GM18520 (cell line): Measurements from ENCODE around the gene OR4F15.
"Not testable (repeated sequence)": the region's sequence is repeated elsewhere in the genome, so short reads cannot be mapped to it uniquely, and the experiment has no call there.

ENCODE experiments used
- ATAC-seq: cut with Tn5 transposase; IDR thresholded peaks from one replicate; pipeline ENCODE4 v1.9.1; 2021; ENCODE audit not compliant: unreplicated experiment

OR4F15 gene, protein sequence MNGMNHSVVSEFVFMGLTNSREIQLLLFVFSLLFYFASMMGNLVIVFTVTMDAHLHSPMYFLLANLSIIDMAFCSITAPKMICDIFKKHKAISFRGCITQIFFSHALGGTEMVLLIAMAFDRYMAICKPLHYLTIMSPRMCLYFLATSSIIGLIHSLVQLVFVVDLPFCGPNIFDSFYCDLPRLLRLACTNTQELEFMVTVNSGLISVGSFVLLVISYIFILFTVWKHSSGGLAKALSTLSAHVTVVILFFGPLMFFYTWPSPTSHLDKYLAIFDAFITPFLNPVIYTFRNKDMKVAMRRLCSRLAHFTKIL

DNA sequence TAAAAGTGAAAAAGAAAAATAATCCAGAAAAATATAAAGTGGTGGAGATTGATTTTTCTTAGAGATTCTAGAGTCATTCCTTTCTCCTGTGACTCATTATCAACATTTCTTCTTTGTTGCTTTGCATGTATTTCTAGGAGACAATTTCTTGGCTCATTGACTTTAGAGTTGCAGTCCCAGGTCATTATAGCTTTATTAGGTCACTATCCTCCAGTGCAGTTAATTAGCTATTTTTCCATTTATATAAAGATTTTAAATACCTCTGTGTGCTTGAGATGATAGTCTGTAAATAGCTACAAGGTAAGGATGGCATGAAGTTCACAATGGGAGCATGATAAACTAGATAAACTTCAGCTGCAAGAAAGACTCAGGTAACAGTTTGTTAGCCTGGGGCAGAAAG, at the start of gene OR4F15:
Gene OR4F15 (plus strand): TSS at position 301 of the 400 bp plus-strand sequence. CDS start 5,985 bp downstream, outside the sequence.
- no peak for ATAC-seq

DNA sequence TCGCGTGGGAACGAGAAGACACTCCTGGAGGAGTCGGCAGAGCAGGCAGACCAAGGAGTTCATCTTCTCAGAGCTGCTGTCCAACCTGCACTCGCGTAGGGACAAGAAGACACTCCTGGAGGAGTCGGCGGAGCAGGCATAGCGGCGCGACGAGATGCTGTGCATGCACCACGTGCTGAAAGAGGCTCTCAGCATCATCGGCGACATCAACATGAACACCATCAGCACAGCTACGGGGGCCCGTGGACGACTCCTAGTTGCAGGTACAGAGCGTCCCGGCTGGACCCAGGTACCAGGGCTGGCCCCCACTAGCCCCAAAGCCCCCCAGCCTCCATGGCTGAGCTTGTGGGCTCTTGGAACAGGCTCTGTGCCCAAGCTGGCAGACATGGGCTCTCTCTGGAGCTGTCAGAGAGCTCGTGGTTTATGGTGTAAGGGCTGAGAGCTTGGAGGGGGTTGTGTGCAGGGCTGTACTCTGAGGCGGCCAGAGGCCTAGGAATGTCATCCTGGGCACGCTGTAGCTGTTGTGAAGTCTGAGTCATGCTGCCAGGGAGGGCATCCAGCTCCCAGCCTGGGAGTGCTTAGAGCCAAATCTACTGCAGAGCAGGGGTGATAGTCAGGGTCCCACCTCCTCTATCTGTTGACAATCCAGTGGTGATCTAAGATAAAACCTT, 47.2 kb upstream of the OR4F15 start:
- ATAC-seq, result not testable (repeated sequence)

DNA sequence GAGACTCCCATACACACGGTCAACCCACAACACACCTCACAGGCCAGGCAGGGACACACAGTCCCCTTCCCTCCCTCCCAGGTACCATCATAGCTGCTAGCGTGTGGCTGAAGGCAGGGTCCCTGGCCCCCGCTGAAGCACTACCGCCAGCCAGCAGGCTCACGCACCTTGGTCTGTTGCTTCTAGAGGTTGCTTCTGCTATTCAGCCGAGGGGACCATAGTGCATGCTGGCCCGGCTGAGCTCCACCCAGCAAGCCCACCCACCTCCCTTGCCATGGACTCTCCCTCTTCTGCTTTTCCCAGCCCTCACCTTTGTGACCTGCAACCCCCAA, 46.7 kb upstream of the OR4F15 start:
- not testable (repeated sequence) for ATAC-seq

GRCh38 chr15:101765772-101766456, 46.1 kb upstream of the OR4F15 start:
- ATAC-seq, result no peak

GRCh38 chr15:101767083-101767640, 44.8 kb upstream of the OR4F15 start:
- not testable (repeated sequence) for ATAC-seq

GRCh38 chr15:101772921-101773320, 39.1 kb upstream of the OR4F15 start:
- ATAC-seq, result no peak

- no peak for ATAC-seq
Measured at GRCh38 chr15:101773496-101774100, 38.4 kb upstream of the OR4F15 start.

DNA sequence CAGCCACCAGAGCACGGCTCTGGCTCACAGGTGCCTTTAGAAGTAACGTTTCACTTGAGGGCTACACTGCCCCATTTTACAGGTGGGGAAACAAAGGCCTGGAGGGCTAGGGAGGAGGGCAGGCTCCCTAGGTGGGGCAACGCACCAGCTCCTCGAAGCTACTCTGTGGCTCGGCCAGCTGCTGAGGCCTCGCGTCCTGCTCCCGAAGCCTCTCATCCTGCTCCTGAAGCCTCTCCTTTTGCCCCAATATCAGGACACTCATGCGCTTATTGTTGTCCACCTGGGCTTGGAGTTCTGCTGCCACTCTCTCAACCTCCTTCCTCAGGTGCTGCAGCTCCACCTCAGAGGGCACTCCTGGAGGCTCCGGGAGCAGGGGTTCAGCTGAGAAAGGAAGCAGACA, 36.9 kb upstream of the OR4F15 start:
- ATAC-seq, result no peak

DNA sequence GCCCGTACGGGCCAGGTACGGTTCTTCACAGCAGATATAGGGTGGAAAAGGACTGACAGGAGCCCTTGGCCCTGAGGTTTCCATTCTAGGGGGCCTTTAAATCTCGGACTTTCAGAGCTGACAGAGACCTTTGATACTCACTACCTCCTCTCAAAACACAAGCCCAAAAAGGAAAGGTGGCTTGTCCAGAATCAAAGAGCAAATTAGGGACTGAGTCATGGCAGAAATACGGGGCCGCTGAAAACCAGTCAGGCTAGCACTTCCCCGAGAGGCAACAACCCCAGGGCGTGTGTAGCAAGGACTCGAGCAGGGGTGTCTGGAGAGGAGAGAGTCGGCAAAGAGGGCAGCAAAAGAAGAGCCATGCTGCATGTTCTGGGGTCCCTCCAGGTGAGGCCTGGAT, 33.4 kb upstream of the OR4F15 start:
- ATAC-seq, result not testable (repeated sequence)

DNA sequence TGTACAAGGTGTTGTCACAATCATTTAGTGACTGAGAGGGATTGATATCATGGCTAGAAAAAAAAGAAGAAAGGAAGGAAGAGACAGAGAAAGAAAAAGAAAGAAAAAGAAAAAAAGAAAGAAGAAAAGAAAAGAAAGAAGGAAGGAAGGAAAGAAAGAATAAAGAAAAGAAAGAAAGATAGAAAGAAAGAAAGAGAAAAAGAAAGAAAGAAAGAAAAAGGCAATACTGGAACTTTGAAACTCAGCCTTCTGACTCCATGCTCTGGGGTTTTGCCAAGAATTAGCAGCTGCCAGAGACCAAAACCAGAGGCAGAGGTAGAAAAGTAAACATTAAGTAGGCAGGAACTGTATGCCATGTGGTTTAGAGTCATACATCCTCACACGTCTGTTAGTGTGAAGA, 31.8 kb upstream of the OR4F15 start:
- not testable (repeated sequence) for ATAC-seq

DNA sequence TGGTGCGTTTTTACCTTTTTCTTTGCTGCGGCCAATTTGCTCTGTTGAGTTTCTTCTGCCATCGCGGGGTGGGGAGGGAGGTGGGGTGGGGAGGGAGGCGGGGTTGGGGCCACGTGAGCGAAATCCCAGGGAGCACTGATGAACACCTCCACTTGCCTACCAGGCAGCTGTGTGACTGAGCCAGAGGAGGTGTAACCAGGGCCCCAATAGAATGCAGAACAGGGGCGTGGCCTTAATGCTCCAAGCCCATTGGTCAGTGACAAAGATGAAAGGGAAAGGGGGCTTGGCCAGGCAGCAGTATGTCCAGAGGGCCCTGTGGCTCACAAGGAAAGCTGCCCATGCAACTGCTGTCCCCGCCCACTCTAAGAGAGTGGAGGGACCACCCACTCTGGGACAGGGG, 30.1 kb upstream of the OR4F15 start:
- no peak for ATAC-seq

DNA sequence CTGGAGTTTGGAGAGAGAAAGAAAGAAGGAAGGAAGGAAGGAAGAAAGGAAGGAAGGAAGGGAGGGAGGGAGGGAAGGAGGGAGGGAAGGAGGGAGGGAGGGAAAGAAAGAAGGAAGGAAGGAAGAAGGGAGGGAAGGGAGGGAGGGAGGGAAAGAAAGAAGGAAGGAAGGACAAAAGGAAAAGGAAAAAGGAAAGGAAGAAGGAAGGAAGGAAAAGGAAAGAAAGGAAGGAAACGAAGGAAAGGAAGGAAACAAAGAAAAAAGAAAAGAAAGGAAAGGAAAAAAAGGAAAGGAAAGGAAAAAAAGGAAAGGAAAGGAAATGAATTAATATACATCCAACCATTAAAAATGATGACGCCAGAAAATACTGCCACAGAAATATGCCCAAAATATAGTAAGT, 27.4 kb upstream of the OR4F15 start:
- ATAC-seq, result no peak

GRCh38 chr15:101786422-101786821, 25.6 kb upstream of the OR4F15 start:
- ATAC-seq, result not testable (repeated sequence)

DNA sequence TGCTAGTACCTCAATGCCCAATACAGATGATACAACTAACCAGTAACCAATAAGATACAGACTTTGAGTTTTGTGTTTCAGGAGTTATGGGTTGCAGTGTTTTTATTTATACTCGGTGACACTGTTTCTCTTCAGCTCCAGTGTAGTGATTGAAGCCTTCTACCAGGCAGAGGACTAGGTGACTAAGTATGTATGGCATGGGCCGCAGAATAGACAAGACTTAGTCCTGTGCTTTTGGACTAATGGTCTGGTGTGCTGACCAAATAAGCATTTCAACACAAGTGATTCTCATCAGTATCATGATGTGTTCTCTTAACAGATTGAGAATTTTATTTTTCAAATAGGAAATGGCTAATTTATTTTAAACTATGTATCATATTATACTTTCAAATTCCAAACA, 24.0 kb upstream of the OR4F15 start:
- ATAC-seq, result not testable (repeated sequence)

- not testable (repeated sequence) for ATAC-seq
Measured at GRCh38 chr15:101788503-101789269, 23.3 kb upstream of the OR4F15 start.

DNA sequence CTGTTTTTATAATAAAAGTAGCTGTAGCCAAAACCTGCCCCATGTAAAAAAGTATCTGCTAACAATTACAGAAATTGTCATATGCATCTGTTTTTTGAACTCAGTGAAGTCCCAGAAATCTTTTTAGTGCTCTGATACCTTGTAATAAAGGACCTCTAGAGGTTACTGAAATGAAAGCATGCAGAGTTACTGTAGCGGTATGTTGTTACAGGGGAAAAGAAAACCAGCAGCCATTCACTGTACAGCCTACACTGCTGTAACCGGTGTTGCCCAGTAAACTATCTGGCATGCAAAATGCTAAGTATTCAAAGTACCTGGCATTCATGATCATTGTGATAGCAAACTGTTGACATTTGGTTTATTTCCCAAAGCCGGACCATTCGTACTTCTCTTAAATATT, 21.3 kb upstream of the OR4F15 start:
- ATAC-seq, result not testable (repeated sequence)

DNA sequence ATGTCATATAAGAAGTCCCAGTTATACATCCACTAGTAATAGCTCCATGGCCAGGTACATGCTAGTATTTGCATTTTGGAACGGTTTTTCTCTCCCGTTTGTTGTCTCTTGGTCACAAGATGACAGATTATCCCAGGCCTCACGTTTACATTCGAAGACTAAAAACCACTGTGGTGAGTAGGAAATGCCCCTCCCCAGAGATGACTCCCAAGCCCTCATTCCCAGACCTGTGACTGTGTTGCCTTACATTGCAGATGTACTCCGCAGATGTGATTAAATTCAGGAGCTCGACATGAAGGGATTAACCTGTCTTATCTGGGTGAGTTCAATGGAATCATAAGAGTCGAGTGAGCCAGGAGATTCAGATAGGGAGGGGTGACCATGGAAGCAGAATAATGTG, 18.0 kb upstream of the OR4F15 start:
- ATAC-seq, result not testable (repeated sequence)

DNA sequence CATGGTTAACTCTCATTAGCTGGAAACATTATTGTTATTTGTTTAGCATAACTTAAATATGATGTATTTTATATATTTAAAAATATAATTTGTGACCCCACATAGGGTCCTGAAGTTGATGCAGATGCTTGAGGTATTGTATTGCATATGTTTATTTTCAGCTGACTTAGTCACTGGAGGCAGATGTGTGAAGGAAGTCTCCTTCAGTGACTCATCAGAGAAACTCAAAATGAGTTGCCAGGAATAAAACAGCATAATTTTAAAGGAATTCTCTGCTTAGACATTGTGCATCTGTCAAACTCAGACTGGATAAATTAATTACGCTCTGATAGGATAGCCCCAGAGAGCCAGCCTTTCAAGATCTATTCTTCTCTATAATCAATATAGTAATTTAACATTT, 16.5 kb upstream of the OR4F15 start:
- no peak for ATAC-seq

- no peak for ATAC-seq
Measured at GRCh38 chr15:101799665-101800064, 12.3 kb upstream of the OR4F15 start.

GRCh38 chr15:101801048-101801447, 11.0 kb upstream of the OR4F15 start:
- ATAC-seq, result no peak

- ATAC-seq, result no peak
Measured at GRCh38 chr15:101803209-101803608, 8.8 kb upstream of the OR4F15 start, which contains the start of gene OR4F6. Gene OR4F6 (plus strand): TSS chr15:101803509. CDS start chr15:101805720, 2,211 bp downstream.
